Ishikawa (cell line): ENCODE results near the gene TRAF3IP1.

Experiments used
- CEBPB ChIP-seq: IDR thresholded peaks from 2 replicates; pipeline ENCODE4 v1.6.1; 2012
- CREB1 ChIP-seq: IDR thresholded peaks from 2 replicates; pipeline ENCODE4 v1.6.1; 2012; ENCODE audit warnings: low read depth
- EGR1 ChIP-seq: IDR thresholded peaks from 2 replicates; pipeline ENCODE4 v1.6.1; 2012
- EP300 ChIP-seq: IDR thresholded peaks from 2 replicates; pipeline ENCODE4 v1.6.1; 2012; ENCODE audit warnings: borderline replicate concordance
- FOXM1 ChIP-seq: IDR thresholded peaks from 2 replicates; pipeline ENCODE4 v1.6.1; 2012; ENCODE audit warnings: low read depth, borderline replicate concordance
- MAX ChIP-seq: IDR thresholded peaks from 2 replicates; pipeline ENCODE4 v1.6.1; 2012
- NFIC ChIP-seq: IDR thresholded peaks from 2 replicates; pipeline ENCODE4 v1.6.1; 2012
- RAD21 ChIP-seq: IDR thresholded peaks from 2 replicates; pipeline ENCODE4 v1.6.1; 2012; ENCODE audit warnings: low read depth
- REST ChIP-seq: IDR thresholded peaks from 2 replicates; pipeline ENCODE4 v1.6.1; 2012; ENCODE audit warnings: low read depth, mild to moderate bottlenecking
- TAF1 ChIP-seq: IDR thresholded peaks from 2 replicates; pipeline ENCODE4 v1.6.1; 2012; ENCODE audit warnings: low read depth, mild to moderate bottlenecking
- TCF12 ChIP-seq: IDR thresholded peaks from 2 replicates; pipeline ENCODE4 v1.6.1; 2012; ENCODE audit warnings: low read depth
- TEAD4 ChIP-seq: IDR thresholded peaks from 2 replicates; pipeline ENCODE4 v1.6.1; 2012
- USF1 ChIP-seq: IDR thresholded peaks from 2 replicates; pipeline ENCODE4 v1.6.1; 2012
- YY1 ChIP-seq: IDR thresholded peaks from 2 replicates; pipeline ENCODE4 v1.6.1; 2012; ENCODE audit warnings: low read depth
- ZBTB7A ChIP-seq: IDR thresholded peaks from 2 replicates; pipeline ENCODE4 v1.6.1; 2012; ENCODE audit warnings: low read depth

Gene TRAF3IP1

GRCh38 chr2:238282861-238283738, 37.2 kb upstream of the TRAF3IP1 start:
- TF ChIP-seq TCF12 (no peak), EGR1 (no peak), RAD21 (no peak), TAF1 (no peak), CEBPB (no peak), USF1 (no peak), EP300 (no peak), CREB1 (no peak), YY1 (no peak), MAX (no peak), REST (no peak), TEAD4 (no peak), NFIC (no peak), FOXM1 (no peak), ZBTB7A (no peak)

- TF ChIP-seq EP300 (no peak), TAF1 (no peak), MAX (no peak), USF1 (no peak), TEAD4 (no peak), CEBPB (no peak), YY1 (no peak), ZBTB7A (no peak), NFIC (no peak), EGR1 (no peak), CREB1 (no peak), REST (no peak), RAD21 (no peak), TCF12 (no peak), FOXM1 (no peak)
These were observed 35.4 kb upstream of the TRAF3IP1 start for GRCh38 chr2:238284802-238285515.

GRCh38 chr2:238285653-238286082, 34.6 kb upstream of the TRAF3IP1 start:
- TF ChIP-seq REST (no peak), CEBPB (peak; percentile 76), MAX (peak; percentile 53; the same call in 1 of the 2 replicates), TEAD4 (0 out of 2 replicates have a peak, but pooled peaks have one; percentile 15), CREB1 (no peak), TAF1 (no peak), YY1 (no peak), USF1 (no peak), TCF12 (no peak), ZBTB7A (no peak), EP300 (0 out of 2 replicates have a peak, but pooled peaks have one; percentile 40)
